Kidney tubule cell (primary cell): ENCODE results near the gene PYM1.
"Not testable (repeated sequence)": the region's sequence is repeated elsewhere in the genome, so short reads cannot be mapped to it uniquely, and the experiment has no call there.

ENCODE experiments used
- DNase-seq: peaks from one replicate; pipeline ENCODE4 v3.0.0-alpha.2; 2018; ENCODE audit warnings: low spot score

PYM1 gene

GRCh38 chr12:55938826-55939501 is 11.3 kb upstream of the PYM1 start:
- DNase-seq: no peak

GRCh38 chr12:55937981-55938380 is 10.3 kb upstream of the PYM1 start:
- peak; percentile 88 for DNase-seq

GRCh38 chr12:55935738-55936151 is 8.1 kb upstream of the PYM1 start:
- DNase-seq: no peak

GRCh38 chr12:55934773-55935172 is 7.1 kb upstream of the PYM1 start:
- DNase-seq: no peak

- no peak for DNase-seq
These were observed 6.4 kb upstream of the PYM1 start for GRCh38 chr12:55933799-55934742.

- peak; percentile 83 for DNase-seq
These were observed 5.6 kb upstream of the PYM1 start for GRCh38 chr12:55933169-55933798.

GRCh38 chr12:55932551-55932910 is 4.8 kb upstream of the PYM1 start:
- peak; percentile 49 for DNase-seq

- peak; percentile 40 for DNase-seq
These were observed 4.3 kb upstream of the PYM1 start for GRCh38 chr12:55931780-55932550.

GRCh38 chr12:55931317-55931779 is 3.7 kb upstream of the PYM1 start:
- peak; percentile 12 for DNase-seq

GRCh38 chr12:55930771-55931316 is 3.1 kb upstream of the PYM1 start, which contains the start of gene DGKA:
Gene DGKA, plus strand, starts transcription at chr12:55931162. Its CDS starts 5,342 bp downstream, at chr12:55936504.
- DNase-seq: peak; percentile 65

- no peak for DNase-seq
These were observed 1.7 kb upstream of the PYM1 start for GRCh38 chr12:55929306-55929791.

- DNase-seq: peak; percentile 93
These were observed 731 bp downstream of the PYM1 start for GRCh38 chr12:55926738-55927587.

GRCh38 chr12:55925870-55926737 is 1.6 kb downstream of the PYM1 start:
- no peak for DNase-seq

GRCh38 chr12:55925371-55925770 is 2.3 kb downstream of the PYM1 start:
- no peak for DNase-seq

- not testable (repeated sequence) for DNase-seq
These were observed 4.0 kb downstream of the PYM1 start for GRCh38 chr12:55923648-55924047.

GRCh38 chr12:55922126-55922525 is 5.6 kb downstream of the PYM1 start:
- no peak for DNase-seq

- DNase-seq: peak; percentile 85
These were observed 8.7 kb downstream of the PYM1 start for GRCh38 chr12:55919032-55919431.

GRCh38 chr12:55915482-55915859 is 12.2 kb downstream of the PYM1 start:
- no peak for DNase-seq

- no peak for DNase-seq
These were observed 14.8 kb downstream of the PYM1 start for GRCh38 chr12:55912908-55913307.
